ENCODE results near the gene ACY1. TPM values are rescaled to one million over a fixed set of nuclear protein-coding genes. Genes with fewer than 3 reads are reported as not detected.
"Not testable (repeated sequence)": the region's sequence is repeated elsewhere in the genome, so short reads cannot be mapped to it uniquely, and the experiment has no call there.

The ACY1 gene
- polyA plus RNA-seq, 1 experiment: 55.7 TPM

DNA sequence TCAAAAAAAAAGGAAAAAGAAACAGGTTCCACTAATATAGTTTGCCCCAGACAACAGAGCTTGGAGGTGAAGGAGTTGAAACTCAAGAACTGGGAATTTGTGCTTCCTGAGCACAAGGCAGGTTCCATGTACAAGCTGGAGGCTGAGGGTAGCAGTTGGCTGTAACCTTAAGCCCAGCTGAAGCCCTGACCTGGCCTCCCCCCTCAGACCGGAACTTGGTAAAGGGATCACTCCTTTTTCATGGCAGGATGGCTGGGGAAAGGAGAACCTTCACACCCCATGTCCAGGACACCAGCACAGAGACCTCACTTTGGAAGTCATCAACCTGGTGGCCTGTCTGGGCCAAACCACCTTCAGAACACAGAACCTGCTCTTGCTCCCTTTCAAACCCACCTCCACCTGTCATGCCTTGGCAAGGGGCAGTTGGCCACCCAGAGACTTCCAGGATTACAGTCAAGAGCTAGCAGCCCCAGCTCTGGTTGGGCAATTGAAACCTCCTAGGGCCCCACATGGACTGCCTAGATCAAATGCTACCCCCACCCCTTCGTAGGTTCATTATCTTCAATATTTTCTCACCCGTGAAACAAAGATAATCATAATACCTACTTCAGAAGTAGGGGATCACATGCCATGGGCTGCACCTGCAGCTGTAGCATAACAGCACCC, 8.8 kb downstream of the ACY1 start:
- DNase-seq (ENCODE audit: low read depth): no peak
- Histone ChIP-seq H3K36me3 (ENCODE audit: control insufficient read depth, insufficient read depth, low read length) (peaks cover 19% of the 10 kb centered on the region), H3K27me3 (ENCODE audit: control insufficient read depth, insufficient read depth, low read length) (no peaks in the 10 kb centered on the region), H3K4me3 (ENCODE audit: low read depth, low read length) (no peak overlapping the region)
- ChIA-PET POLR2A (no interaction called here), CTCF (interaction anchor here (0.6 to 2.9 kb wide), 7 partner anchors 9 to 408 kb away, joined by 3 to 11 read pairs (median 4); partner anchors contain the start of genes ACY1 and RRP9)
- TF ChIP-seq, protein P1, sequence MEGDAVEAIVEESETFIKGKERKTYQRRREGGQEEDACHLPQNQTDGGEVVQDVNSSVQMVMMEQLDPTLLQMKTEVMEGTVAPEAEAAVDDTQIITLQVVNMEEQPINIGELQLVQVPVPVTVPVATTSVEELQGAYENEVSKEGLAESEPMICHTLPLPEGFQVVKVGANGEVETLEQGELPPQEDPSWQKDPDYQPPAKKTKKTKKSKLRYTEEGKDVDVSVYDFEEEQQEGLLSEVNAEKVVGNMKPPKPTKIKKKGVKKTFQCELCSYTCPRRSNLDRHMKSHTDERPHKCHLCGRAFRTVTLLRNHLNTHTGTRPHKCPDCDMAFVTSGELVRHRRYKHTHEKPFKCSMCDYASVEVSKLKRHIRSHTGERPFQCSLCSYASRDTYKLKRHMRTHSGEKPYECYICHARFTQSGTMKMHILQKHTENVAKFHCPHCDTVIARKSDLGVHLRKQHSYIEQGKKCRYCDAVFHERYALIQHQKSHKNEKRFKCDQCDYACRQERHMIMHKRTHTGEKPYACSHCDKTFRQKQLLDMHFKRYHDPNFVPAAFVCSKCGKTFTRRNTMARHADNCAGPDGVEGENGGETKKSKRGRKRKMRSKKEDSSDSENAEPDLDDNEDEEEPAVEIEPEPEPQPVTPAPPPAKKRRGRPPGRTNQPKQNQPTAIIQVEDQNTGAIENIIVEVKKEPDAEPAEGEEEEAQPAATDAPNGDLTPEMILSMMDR (IDR thresholded peaks at IDR 0.05; ENCODE audit: insufficient read depth, low read depth, low read length): no peak

DNA sequence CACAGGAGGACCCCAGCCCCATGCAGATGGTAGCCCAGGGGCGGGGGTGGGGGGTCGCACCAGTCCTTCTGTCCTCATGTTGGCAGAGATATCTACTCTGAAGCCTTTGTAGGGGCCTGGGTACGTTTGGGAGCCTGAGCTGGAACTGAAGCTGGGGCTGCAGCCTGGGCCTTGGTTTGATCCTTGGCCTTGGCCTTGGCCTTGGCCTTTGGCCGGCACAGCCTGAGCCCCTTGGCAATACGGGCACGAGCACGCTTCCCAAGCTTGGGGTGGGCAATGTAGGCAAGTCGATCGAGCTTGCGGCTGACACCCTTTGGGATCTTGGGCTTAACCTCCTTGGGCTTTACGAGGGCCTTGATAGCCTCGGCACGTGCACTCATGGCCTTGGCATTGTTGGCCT, 10.3 kb downstream of the ACY1 start:
- POLR2A ChIA-PET: not testable (repeated sequence)

DNA sequence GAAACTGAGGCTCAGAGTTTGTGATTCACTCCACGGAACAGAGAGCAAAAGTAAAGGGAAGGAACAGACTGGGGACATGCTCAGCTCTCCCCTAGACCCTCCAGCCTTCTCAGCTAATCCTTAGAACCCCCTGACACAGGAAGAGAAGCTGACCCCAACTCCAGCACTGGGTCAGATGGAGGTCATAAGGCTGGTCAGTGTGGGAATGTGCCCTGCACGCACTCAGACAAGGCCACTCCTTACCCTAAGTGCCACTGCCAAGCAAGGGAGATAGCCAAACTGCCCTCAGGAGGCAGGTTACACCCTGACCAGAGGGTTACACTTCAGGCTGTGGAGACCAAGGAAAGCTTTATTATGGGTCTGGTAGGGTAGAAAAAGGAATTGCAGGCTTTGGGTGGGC, 11.2 kb downstream of the ACY1 start:
- Histone ChIP-seq H3K4me3 (ENCODE audit: low read depth, low read length) (peak overlapping the region; percentile 91), H3K27me3 (ENCODE audit: control insufficient read depth, insufficient read depth, low read length) (no peaks in the 10 kb centered on the region), H3K36me3 (ENCODE audit: control insufficient read depth, insufficient read depth, low read length) (peaks cover 19% of the 10 kb centered on the region)
- POLR2A ChIA-PET: no interaction called here
- TF ChIP-seq, protein P1 (IDR thresholded peaks at IDR 0.05; ENCODE audit: insufficient read depth, low read depth, low read length): no peak
- DNase-seq (ENCODE audit: low read depth): no peak
- CTCF ChIA-PET: interaction anchor here (0.8 to 2.8 kb wide), 8 partner anchors 10 to 226 kb away, joined by 3 to 14 read pairs (median 4); partner anchors contain the start of genes ABHD14B and ACY1

More for the DNA sequence above, 10.3 kb downstream of the ACY1 start:
- not testable (repeated sequence) for H3K27me3 ChIP-seq (ENCODE audit: control insufficient read depth, insufficient read depth, low read length); H3K4me3 ChIP-seq (ENCODE audit: low read depth, low read length); DNase-seq (ENCODE audit: low read depth)
- H3K36me3 ChIP-seq (ENCODE audit: control insufficient read depth, insufficient read depth, low read length): peaks cover 19% of the 10 kb centered on the region
- CTCF ChIA-PET: interaction anchor here (2.8 to 2.9 kb wide), 2 partner anchors 8 to 130 kb away, joined by 11 to 14 read pairs; no protein-coding TSS in a partner anchor

DNA sequence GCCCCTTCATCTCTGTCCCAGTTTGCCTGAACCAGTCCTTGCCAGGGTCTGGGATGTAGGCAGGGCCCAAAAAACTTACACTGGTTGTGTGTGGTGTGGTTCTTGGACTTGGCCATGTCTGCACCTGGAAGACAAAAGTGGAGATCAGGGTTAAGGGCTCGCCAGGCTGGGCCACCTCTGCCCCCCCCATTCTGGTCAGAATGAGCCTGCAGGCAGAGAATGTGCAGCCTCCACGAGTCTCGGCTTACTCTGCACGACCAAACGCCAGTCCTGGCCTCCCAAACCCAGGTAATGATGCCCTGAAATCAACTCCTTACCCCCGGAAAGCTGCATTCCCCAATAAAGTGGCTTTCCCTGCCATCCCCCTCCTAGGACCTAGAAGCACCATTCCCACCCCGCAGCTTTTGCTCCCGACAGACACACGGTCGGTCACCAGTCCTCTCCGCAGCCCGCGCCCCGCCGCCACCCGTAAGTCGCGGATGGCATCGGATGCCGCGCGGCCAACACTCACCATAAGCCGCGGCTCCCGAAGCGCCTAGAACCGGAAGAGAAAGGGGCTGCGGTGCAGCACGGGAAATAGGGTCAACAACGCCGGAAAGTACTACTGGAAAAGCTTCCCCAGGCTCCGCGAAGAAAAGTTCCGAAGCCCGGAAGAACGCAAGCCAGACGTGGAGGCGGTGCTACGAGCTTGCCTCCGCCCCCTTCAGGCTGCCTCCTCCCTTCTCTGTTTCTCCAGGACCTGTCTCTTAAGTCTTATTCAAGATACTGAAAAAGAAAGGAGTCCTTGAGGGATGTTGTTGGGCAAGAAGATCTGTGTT, 12.2 kb downstream of the ACY1 start, which contains the start of gene RPL29:
Gene RPL29, minus strand, starts transcription at position 550 of the 818 bp plus-strand sequence. Its CDS starts 434 bp downstream, at position 116.
- H3K4me3 ChIP-seq (ENCODE audit: low read depth, low read length): peak within 1 kb of the TSS; percentile 91
- DNase-seq (ENCODE audit: low read depth): peak; percentile 76
- POLR2A ChIA-PET: interaction anchor here (0.8 kb wide), 1 partner anchor 54 kb away, joined by 6 read pairs; the partner anchor contains the start of gene RRP9
- no peaks in the 10 kb centered on the region for H3K27me3 ChIP-seq (ENCODE audit: control insufficient read depth, insufficient read depth, low read length)
- TF ChIP-seq, protein P1 (IDR thresholded peaks at IDR 0.05; ENCODE audit: insufficient read depth, low read depth, low read length): no peak
- CTCF ChIA-PET: interaction anchor here (0.6 to 2.8 kb wide), 13 partner anchors 9 to 225 kb away, joined by 3 to 14 read pairs (median 3); partner anchors contain the start of genes ABHD14B, ACY1 and RRP9
- peaks cover 19% of the 10 kb centered on the region for H3K36me3 ChIP-seq (ENCODE audit: control insufficient read depth, insufficient read depth, low read length)

DNA sequence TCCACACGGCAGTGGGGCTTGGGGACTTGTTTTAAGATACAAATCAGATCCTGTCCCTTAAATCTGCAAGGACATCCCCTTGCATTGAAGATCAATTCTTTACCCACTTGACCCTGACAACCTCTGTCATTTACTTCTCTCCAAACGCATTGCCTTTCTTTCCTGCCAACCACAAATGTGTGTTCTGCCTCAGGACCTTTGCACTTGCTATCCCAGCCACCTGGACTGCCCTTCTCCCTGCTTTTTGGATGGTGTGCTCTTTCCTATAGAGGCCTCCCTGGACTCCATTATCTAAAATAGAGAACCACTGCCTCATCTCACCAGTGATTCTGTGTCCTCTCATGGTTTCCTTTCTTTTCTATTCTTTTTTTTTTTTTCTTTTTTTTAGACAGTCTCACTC, 13.8 kb downstream of the ACY1 start:
- TF ChIP-seq, protein P1 (IDR thresholded peaks at IDR 0.05; ENCODE audit: insufficient read depth, low read depth, low read length): no peak
- CTCF ChIA-PET: interaction anchor here (2.3 kb wide), 1 partner anchor 56 kb away, joined by 9 read pairs; no protein-coding TSS in a partner anchor
- Histone ChIP-seq H3K36me3 (ENCODE audit: control insufficient read depth, insufficient read depth, low read length) (peaks cover 15% of the 10 kb centered on the region), H3K4me3 (ENCODE audit: low read depth, low read length) (no peak overlapping the region), H3K27me3 (ENCODE audit: control insufficient read depth, insufficient read depth, low read length) (no peaks in the 10 kb centered on the region)
- POLR2A ChIA-PET: no interaction called here
- DNase-seq (ENCODE audit: low read depth): no peak
